Endothelial cell of umbilical vein (primary cell): ENCODE results near the gene DHRS1. TPM values are rescaled to one million over a fixed set of nuclear protein-coding genes. Genes with fewer than 3 reads are reported as not detected.

Source experiments
- BruUV-seq: library from RNA; stranded (reverse); fragments of 400-500 nt; replicated peaks from 2 replicates; lab custom pipeline; 2021; lab: Mats Ljungman, UMichigan
- CTCF ChIA-PET: fragments of 300-600, 350-600 bp; sonication (Branson Sonifier 250); formaldehyde crosslinking; loops from one replicate; lab custom pipeline; 2021; ENCODE audit warnings: antibody characterized with exemption, inconsistent platforms; lab: Charles Lee
- POLR2A ChIA-PET: fragments of 300-600, 350-600 bp; sonication (Branson Sonifier 250); formaldehyde crosslinking; loops from one replicate; lab custom pipeline; 2021; ENCODE audit warnings: antibody characterized with exemption, inconsistent platforms; lab: Charles Lee
- DNase-seq: peaks from one replicate; pipeline ENCODE4 v3.0.0-alpha.2; 2011; ENCODE audit warnings: low read depth, low spot score
- FAIRE-seq: peaks from 2 replicates; lab custom pipeline; 2011; peaks lifted over from hg19 to GRCh38; lab: Jason Lieb, UNC
- H2AFZ ChIP-seq: 2 replicates; pipeline ENCODE4 v1.6.0; 2012; ENCODE audit warnings: low read depth, low read length, control low read depth, inconsistent platforms
- H3K27ac ChIP-seq: 2 replicates; pipeline ENCODE4 v1.5.1; 2011; ENCODE audit warnings: low read depth, mild to moderate bottlenecking, control low read depth, low read length, moderate library complexity; ENCODE audit not compliant: insufficient read depth
- H3K27me3 ChIP-seq, 2 experiments: 2 replicates each; pipeline versions ENCODE4 v1.6.0 to v1.6.1; 2011; ENCODE audit warnings: low read length in 2 of 2, mixed read lengths in 1 of 2; ENCODE audit not compliant: control insufficient read depth in 2 of 2, insufficient read depth in 2 of 2
- H3K36me3 ChIP-seq, 2 experiments: 2 replicates in 1 of 2; 3 replicates in 1 of 2; pipeline ENCODE4 v1.5.1; 2011; ENCODE audit warnings: low read length in 2 of 2, mild to moderate bottlenecking in 1 of 2, moderate library complexity in 1 of 2; ENCODE audit not compliant: control insufficient read depth in 2 of 2, insufficient read depth in 2 of 2; ENCODE audit errors: extremely low read depth in 1 of 2
- H3K4me1 ChIP-seq: 3 replicates; pipeline ENCODE4 v1.5.1; 2011; ENCODE audit warnings: mild to moderate bottlenecking, low read length; ENCODE audit not compliant: control insufficient read depth, insufficient read depth; ENCODE audit errors: extremely low read depth
- H3K4me2 ChIP-seq: 2 replicates; pipeline ENCODE4 v1.6.1; 2011; ENCODE audit warnings: low read length, control low read depth, mixed read lengths; ENCODE audit not compliant: insufficient read depth
- H3K4me3 ChIP-seq, 3 experiments: fragments of 200-600 bp in 1 of 3; sonication (generic), shearing (Covaris generic) in 1 of 3; replicated peaks in 1 of 3; 2 replicates each; pipeline ENCODE4 v1.5.1; 2011 to 2016; ENCODE audit warnings: control low read depth in 3 of 3, low read length in 3 of 3, mild to moderate bottlenecking in 2 of 3, inconsistent platforms in 1 of 3, low read depth in 1 of 3, moderate library complexity in 1 of 3; ENCODE audit not compliant: insufficient read depth in 1 of 3
- H3K79me2 ChIP-seq: 2 replicates; pipeline ENCODE4 v1.6.0; 2012; ENCODE audit warnings: low read length, inconsistent platforms; ENCODE audit not compliant: control insufficient read depth, insufficient read depth
- H3K9ac ChIP-seq: replicated peaks from 2 replicates; pipeline ENCODE3; 2011; ENCODE audit warnings: low read length, control low read depth; ENCODE audit not compliant: insufficient read depth; ENCODE audit errors: extremely low read depth
- H3K9me1 ChIP-seq: replicated peaks from 3 replicates; pipeline ENCODE4 v1.6.0; 2011; ENCODE audit warnings: mild to moderate bottlenecking, low read length; ENCODE audit not compliant: control insufficient read depth, insufficient read depth; ENCODE audit errors: extremely low read depth
- H3K9me3 ChIP-seq: replicated peaks from 2 replicates; pipeline ENCODE4 v1.5.1; 2012; ENCODE audit warnings: low read length, inconsistent platforms; ENCODE audit not compliant: control insufficient read depth, insufficient read depth
- H4K20me1 ChIP-seq: replicated peaks from 2 replicates; pipeline ENCODE3; 2011; ENCODE audit warnings: mild to moderate bottlenecking, low read length; ENCODE audit not compliant: control insufficient read depth, insufficient read depth; ENCODE audit errors: extremely low read depth
- CTCF ChIP-seq, 2 donors: IDR thresholded peaks; 1 replicate in 1 of 2; 2 replicates in 1 of 2; pipeline ENCODE4 v1.5.1; 2011; ENCODE audit warnings: low read length in 2 of 2, mild to moderate bottlenecking in 2 of 2, moderate library complexity in 2 of 2, control low read depth in 1 of 2, inconsistent platforms in 1 of 2, low read depth in 1 of 2; ENCODE audit not compliant: insufficient read depth in 1 of 2; ENCODE audit errors: extremely low read depth in 1 of 2
- EZH2 ChIP-seq: IDR thresholded peaks from 2 replicates; pipeline ENCODE4 v1.6.1; 2012; ENCODE audit warnings: borderline replicate concordance, low read depth, mild to moderate bottlenecking, moderate library complexity, low read length, inconsistent platforms; ENCODE audit not compliant: severe bottlenecking
- FOS ChIP-seq: IDR thresholded peaks from 2 replicates; pipeline ENCODE4 v1.6.1; 2011; ENCODE audit warnings: mild to moderate bottlenecking, low read length, moderate library complexity, borderline replicate concordance; ENCODE audit not compliant: insufficient read depth
- GATA2 ChIP-seq: IDR thresholded peaks from 2 replicates; pipeline ENCODE4 v1.7.0; 2011; ENCODE audit warnings: low read depth, mild to moderate bottlenecking, moderate library complexity, mixed read lengths, low read length; ENCODE audit not compliant: insufficient read length, insufficient read depth
- JUN ChIP-seq: IDR thresholded peaks from 2 replicates; pipeline ENCODE4 v1.6.1; 2011; ENCODE audit warnings: borderline replicate concordance, low read depth; ENCODE audit not compliant: insufficient read length, insufficient read depth
- MAX ChIP-seq: IDR thresholded peaks from 2 replicates; pipeline ENCODE4 v1.6.1; 2011; ENCODE audit not compliant: insufficient read depth, insufficient read length
- MYC ChIP-seq: IDR thresholded peaks from one replicate; pipeline ENCODE4 v1.6.1; 2011; ENCODE audit warnings: mild to moderate bottlenecking, low read depth, low read length
- POLR2A ChIP-seq: IDR thresholded peaks from 2 replicates; pipeline ENCODE4 v1.6.1; 2012; ENCODE audit warnings: low read depth, mild to moderate bottlenecking, control low read depth, low read length
- POLR2AphosphoS5 ChIP-seq: IDR thresholded peaks from 2 replicates; pipeline ENCODE4 v1.6.1; 2012; ENCODE audit warnings: low read depth, mild to moderate bottlenecking, control low read depth, low read length, moderate library complexity; ENCODE audit not compliant: insufficient read depth
- dilution Hi-C: fragments of 300-500 bp; cut with MboI; formaldehyde crosslinking; loops from one replicate; pipeline ENCODE4 v1.15.0; 2019; ENCODE audit warnings: low sequenced_read_pairs; ENCODE audit not compliant: extremely low pct_ligation_motif_present
- intact Hi-C: fragments of 100-400 bp; cut with micrococcal nuclease; formaldehyde crosslinking; loops from one replicate; pipeline ENCODE4 v1.10.0; 2022
- polyA plus RNA-seq, 4 experiments: library from polyadenylated mRNA; depleted of rRNA in 3 of 4; stranded (reverse) in 3 of 4; unstranded in 1 of 4; fragments of >200 nt; gene quantifications; 2 replicates each; pipeline versions ENCODE4 v1.2.1 to v1.2.3, GENCODE V29; 2011 to 2012; ENCODE audit warnings: missing spikeins in 1 of 4
- total RNA-seq: library from RNA; stranded (reverse); gene quantifications from 2 replicates; pipeline ENCODE4 v1.2.3, GENCODE V29; 2021

Gene DHRS1
- total and polyA plus RNA-seq, 2 donors (not counting 3 experiments of a cell fraction or from before 2014, with no cell fraction given) = 18.0 to 69.5 TPM

- Histone ChIP-seq H3K27me3 (peaks cover 5 to 9% of the 10 kb centered on the region in 2 experiments), H3K9me3 (no peaks in the 10 kb centered on the region), H2AFZ (peak within 1 kb of the TSS; percentile 73), H3K9ac (no peak within 1 kb of the TSS), H3K4me3 (peak within 1 kb of the TSS in 2 of 3 experiments; percentile 5 to 24), H4K20me1 (no peaks in the 10 kb centered on the region), H3K27ac (no peak within 1 kb of the TSS), H3K36me3 (no peaks in the 10 kb centered on the region), H3K4me2 (peak within 1 kb of the TSS; percentile 40), H3K9me1 (no peaks in the 10 kb centered on the region), H3K79me2 (no peaks in the 10 kb centered on the region), H3K4me1 (peaks cover 24% of the 10 kb centered on the region)
- dilution Hi-C loops = no loop called here
- DNase-seq (peak; percentile 23), FAIRE-seq (peak; percentile 67)
- ChIA-PET CTCF (interaction anchor here (0.8 to 20.1 kb wide), 5 partner anchors 11 to 95 kb away, joined by 3 to 811 read pairs (median 4); partner anchors contain the start of genes CBLN3 and KHNYN), POLR2A (interaction anchor here (0.6 kb wide), 1 partner anchor 59 kb away, joined by 7 read pairs; the partner anchor contains the start of gene NYNRIN)
- no peak for TF ChIP-seq CTCF (IDR thresholded peaks at IDR 0.05; ENCODE audit: extremely low read depth in 1 of 2, insufficient read depth in 1 of 2, low read depth in 1 of 2, low read length in 2 of 2)
- TF ChIP-seq JUN = no peak
- TF ChIP-seq MAX = no peak
- no peak for TF ChIP-seq POLR2A
- no peak for TF ChIP-seq POLR2AphosphoS5
- peak; percentile 30 for TF ChIP-seq EZH2
- TF ChIP-seq GATA2 = no peak
- TF ChIP-seq FOS = no peak
- no peak for TF ChIP-seq MYC
- intact Hi-C loops = loop anchor here (1.0 kb wide), 1 partner anchor 73 kb away; no protein-coding TSS in a partner anchor
- BruUV-seq = no TSS peak
These were observed 39.9 kb upstream of the DHRS1 start, which contains the start of gene RIPK3 for GRCh38 chr14:24339284-24340151. TSS of gene RIPK3 (minus strand) at chr14:24339991. CDS start at chr14:24339826, 165 bp downstream.
